Amniotic stem cell (primary cell): ENCODE measurements around the gene CSTB.
"Not testable (repeated sequence)": the region's sequence is repeated elsewhere in the genome, so short reads cannot be mapped to it uniquely, and the experiment has no call there.

Experiments used
- DNase-seq: peaks from one replicate; lab custom pipeline; 2025; lab: John Stamatoyannopoulos, UW

Gene CSTB, protein sequence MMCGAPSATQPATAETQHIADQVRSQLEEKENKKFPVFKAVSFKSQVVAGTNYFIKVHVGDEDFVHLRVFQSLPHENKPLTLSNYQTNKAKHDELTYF

GRCh38 chr21:43775795-43776430 lies at the start of gene CSTB:
Gene CSTB, minus strand, starts transcription at chr21:43776308. Its CDS starts 39 bp downstream, at chr21:43776269.
- DNase-seq: peak; percentile 51

DNA sequence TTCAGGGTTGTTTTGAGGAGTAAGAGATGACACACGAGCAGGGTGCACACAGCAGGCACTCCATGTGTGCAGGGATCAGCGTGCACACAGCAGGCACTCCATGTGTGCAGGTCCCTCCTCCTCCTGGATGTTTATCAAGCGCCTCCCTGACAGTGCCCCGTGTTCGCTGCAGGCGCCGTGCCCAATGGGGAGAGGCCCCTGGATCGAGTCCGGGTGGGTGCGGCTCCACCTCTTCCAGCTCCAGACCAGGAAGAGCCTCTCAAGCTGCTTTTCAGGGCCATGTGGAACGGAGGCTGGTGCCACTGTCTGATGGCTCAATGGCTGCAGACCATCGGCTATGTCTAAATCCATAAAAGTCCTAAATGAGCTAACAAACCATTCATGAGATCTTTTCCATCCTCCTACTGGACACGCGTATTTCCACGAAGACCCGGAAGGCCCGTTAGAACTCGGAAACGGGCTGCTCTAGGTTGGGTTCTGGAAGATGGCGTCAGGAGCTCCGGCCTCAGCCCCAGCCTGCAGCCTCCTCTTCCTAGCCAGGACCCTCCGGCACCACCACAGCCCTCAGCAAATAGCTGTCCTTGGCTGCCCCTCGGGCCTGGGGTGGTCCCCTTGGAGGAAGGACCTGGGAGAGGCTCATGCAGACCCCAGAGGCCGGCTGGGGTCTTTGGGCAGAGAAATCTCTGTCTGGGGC lies 49.3 kb upstream of the CSTB start:
- DNase-seq: no peak

DNA sequence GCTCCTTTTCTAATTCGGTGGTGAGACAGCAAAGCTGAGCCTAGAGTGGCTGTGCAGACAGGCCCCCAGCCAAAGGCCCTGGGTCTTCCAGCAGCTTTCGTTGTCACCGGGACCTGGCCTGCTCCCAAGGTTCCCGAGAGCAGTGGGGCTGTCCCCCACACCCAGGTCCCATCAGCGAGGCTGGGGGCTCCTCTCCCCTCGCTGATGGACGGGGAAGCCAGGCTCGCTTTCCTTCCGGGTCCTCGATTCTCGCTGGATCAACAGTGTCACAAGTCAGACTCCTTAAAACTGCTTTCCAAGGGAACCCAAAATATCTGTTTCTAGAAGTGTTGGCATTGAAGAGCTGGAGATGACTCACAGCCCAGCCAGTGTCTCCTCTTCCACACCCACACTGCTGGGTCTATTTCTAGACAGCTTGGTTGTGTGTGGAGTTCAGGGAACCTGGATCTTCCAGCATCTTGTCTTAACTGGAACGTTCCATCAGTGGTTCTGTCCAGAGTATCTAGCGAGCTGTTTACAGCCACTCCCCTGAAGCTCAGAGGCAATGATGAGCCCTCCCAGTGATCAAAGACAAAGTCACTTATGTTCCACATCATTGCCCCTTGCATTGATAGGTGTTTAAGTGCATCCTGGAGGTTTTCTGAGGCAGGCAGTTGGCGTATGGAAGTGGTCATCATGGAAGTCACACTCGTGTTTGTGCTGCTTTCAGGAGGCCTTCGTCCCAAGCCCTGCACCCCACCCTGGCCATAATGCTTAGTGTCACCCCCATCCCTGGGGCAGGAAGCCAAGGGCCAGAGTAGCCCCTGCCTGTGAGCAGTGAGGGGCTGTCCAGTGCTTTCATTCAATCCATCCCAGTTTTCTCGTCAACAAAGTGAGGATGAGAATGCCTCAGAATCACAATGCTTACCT lies 48.5 kb upstream of the CSTB start:
- no peak for DNase-seq

DNA sequence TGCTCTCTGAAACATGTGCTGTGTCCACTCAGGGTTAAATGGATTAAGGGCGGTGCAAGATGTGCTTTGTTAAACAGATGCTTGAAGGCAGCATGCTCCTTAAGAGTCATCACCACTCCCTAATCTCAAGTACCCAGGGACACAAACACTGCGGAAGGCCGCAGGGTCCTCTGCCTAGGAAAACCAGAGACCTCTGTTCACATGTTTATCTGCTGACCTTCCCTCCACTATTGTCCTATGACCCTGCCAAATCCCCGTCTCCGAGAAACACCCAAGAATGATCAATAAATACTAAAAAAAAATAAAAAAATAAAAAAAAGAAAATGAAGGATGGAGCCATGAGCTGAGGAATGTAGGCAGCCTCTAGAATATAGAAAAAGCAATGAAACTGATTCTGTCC lies 46.6 kb upstream of the CSTB start:
- DNase-seq: not testable (repeated sequence)

GRCh38 chr21:43822166-43822565 lies 46.1 kb upstream of the CSTB start:
- DNase-seq: not testable (repeated sequence)

DNA sequence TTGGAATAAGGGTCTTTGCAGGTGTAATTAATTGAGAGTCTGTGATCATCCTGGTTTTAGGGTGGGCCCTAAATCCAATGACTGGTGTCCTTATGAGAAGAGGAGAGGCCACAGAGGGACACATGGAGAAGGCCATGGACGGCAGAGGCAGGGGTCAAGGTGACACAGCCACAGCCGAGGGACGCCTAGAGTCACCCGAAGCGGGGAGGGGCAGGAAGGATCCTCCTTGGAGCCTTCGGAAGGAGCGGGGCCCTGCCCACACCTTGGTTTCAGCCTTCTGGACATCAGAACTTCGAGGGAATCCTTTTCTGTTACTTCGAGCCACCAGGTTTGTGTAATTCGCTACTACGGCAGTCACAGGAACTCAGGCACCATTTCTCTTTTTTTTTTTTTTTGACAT lies 44.4 kb upstream of the CSTB start:
- no peak for DNase-seq

- DNase-seq: no peak
These were observed 43.6 kb upstream of the CSTB start for GRCh38 chr21:43819511-43820405.

DNA sequence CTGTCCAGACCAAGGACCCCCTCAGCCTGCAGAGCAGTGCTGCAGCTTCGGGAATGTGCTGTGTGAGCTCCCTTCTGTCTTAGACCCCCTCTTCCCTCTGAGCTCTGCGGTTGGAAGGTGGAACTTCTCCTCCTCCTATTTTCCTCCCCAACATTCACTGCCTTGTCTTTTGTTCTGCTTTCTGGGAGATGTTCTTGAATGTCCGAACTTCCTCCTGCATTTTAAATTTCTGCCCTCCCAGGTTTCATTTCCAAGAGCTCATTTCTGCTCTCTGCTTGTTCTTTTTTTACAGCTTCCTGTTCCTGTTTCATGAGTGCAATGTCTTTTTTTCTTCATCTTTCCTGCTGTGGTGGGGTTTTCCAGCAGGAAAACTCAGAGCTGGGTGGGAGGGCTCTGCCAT lies 42.6 kb upstream of the CSTB start:
- DNase-seq: no peak

DNA sequence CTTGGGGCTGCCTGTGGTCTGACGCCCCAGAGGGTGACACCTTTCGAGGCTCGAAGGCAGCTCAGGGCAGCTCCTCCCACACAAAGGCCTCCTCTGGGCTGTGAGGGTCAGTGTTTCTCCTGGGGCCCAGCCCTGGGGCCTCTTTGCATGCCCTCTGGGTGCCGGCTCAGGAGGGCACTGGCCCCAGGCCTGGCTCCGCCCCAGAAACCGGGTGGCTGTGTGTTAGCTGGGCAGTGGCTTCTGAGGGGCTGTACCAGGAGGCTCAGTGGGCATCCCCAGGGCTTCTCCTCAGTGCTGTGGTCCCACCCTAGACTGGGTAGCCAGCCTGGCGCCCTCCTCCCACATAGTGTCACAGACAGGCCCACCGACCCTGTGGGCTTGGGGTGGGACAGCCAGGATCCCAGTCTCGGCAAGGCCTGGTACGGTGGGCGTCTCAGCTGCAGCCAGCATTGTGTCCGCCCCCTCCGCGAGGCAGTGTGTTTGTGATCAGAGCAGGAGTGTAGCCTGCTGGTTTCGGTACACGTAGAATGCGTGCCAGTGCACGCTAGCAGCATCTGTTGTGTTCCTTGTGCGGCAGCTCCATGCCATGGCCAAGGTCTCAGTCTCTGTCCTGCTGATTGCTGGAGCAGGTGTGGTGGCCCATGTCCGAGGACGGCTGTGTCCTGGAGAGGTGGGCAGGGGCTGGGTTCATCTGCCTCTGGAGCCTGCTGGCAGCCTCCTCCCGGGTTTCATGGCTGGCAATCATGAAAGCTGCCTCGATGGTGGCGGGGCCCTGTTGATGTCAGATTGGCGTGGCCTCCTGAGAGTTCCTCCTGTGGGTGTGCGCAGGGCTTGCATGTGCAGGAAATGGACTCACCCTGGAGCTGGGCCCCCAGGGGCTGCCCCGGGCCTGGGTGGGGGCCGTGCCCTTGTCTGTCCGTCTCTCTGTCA lies 41.3 kb upstream of the CSTB start:
- DNase-seq: no peak

DNA sequence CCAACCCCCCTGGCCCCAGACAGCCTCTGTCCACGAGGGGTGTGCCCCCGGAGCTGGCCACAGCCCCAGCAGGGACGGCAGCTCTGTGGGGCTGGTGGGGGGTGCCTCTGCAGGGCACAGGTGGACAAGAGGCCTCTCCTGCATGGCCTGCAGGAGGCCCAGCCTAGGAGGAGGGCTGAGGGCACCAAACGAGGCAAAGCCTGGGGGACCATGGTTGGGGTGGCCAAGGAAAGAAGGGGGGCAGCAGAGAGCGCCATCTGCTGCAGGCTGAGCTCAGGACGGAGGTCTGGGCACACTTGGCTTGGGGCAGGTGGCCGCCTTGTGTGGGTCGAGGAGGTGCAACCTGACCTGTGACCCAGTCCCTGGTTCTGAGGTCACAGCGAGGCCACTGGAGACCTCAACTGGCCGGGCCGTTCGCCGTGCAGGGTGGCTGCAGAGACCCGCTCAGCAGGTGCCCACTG lies 40.5 kb upstream of the CSTB start:
- no peak for DNase-seq

DNA sequence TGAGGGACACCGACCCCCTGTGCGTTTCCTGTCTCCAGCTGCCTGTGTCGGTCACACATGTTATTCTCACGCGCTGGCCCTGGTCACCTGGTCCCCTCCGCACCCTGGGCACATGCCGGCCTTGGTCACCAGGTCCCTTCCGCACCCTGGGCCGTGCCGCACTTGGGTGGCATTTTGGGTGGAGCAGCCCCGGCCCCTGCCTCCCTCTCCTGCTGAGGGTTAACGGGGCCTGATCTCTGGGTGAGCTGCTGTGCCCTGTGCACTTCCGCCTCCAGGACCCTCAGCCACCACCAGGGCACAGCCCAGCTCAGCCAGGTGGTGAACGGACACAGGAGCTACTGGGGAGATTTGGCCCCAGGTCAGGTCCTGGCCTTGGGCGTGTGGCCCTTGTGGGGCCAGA lies 39.9 kb upstream of the CSTB start:
- no peak for DNase-seq

DNA sequence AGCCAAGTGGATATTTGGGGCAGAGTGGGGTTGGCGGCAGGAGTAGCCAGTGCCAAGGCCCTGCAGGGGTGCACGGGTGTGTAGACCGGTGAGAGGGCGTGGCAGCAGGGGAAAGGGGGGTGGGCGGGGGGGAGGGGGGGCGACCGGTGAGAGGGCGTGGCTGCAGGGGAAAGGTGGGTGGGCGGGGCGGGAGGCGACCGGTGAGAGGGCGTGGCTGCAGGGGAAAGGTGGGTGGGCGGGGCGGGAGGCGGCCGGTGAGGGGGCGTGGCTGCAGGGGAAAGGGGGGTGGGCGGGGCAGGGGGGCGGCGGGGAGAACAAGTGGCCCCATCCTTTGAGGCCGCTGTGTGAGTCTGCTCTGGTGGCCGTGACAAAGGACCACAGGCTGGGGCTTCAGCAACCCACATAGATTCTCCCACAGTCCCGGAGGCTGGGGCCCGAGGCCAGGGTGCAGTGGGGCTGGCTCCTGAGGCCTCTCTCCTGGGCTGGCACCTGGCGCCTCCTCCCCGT lies 39.1 kb upstream of the CSTB start:
- no peak for DNase-seq

GRCh38 chr21:43814215-43815106 lies 38.4 kb upstream of the CSTB start:
- DNase-seq: no peak

DNA sequence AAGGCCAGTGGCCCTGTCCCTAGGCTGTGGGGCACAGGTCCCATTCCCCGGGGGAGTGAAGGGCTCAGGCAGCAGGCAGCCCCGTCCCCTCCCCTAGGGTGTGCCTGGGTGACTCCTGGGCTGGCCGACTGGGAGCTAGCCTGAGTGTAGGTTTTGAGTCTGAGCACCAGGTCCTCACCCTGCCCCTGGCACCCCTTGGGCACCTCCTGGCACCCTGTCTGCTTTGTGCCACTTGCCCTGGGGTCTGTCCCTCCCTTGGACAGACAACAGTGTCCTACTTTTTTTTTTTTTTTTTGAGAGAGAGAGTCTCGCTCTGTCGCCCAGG lies 37.5 kb upstream of the CSTB start:
- no peak for DNase-seq

DNA sequence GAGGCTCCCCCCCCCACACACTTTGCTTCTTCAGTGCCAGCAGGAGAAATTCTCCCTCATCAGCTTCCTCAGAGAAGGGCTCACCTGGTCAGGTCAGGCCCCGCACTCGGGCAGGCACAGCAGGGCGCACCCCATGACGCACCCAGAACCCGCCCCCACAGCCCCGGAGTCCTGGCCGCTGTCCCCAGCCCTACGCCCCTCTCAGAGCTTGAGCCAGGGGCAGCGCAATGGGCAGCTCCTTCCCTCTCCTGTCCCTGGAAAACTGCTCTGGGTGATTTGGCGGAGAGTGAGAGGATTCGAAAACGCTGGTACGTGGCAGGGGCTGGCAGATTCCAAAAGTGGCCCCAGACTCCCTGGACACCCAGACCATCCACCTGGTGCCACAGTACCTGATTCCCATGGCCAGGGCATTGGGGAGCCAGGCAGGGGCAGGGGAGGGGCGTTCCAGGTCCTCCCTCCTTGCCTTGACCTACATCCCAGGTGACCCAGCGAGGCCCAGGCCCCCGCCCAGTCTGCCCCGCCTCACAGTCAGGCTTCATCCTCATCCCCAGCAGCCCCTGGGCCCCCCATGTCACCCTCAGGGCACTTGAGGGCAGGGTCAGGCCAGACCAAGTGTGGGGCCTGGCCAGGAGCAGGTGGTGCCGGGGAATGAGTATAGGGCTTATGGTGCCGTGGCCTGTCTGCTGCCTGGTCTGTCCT lies 37.0 kb upstream of the CSTB start:
- no peak for DNase-seq

DNA sequence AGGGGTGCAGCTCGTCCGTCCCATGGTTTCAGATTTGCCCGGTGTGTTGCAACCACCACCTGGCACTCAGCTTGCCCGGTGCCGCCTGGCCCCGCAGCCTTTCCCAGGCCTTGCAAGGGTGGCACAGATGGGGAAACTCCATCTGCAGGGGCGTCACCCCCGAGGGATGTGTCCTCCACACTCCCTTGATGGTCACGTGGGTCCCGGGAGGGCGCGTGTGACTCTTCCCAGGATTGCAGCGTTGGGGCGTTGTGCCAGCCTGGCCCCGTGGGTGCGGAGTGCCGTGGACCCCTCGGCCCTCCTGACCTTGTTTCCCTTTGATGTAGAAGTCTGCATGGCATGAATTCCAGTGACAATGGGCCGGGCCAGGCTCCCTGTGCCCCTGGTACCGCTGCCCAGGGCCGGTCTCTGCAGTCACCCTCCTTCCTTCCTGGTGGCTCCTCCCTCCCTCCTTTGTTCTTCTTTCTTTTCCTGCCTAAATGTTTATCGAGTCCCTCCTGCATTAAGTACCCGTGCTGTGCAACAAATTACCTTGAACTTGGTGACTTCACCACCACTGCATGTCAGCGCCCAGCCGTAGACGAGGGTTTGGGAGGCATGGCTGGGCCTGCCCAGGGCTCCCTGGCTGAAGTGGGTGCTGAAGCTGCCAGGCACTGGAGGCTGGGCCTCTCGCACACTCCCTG lies 36.2 kb upstream of the CSTB start:
- DNase-seq: no peak

- DNase-seq: no peak
These were observed 35.4 kb upstream of the CSTB start for GRCh38 chr21:43811262-43812105.
